Suprapubic skin (tissue), 4 donors: ENCODE measurements around the gene B3GNT3.

ENCODE experiments used
- CTCF ChIP-seq, 2 donors: fragments of 200-600 bp in 1 of 2; fragments of 450-650 bp in 1 of 2; sonication (generic) in 1 of 2; IDR thresholded peaks; one replicate each; pipeline ENCODE4 v1.5.1; 2016 to 2019; ENCODE audit warnings: antibody characterized with exemption in 2 of 2, mild to moderate bottlenecking in 1 of 2, moderate library complexity in 1 of 2
- EP300 ChIP-seq: sonication (generic); formaldehyde crosslinking; IDR thresholded peaks from one replicate; pipeline ENCODE4 v1.6.1; 2017; ENCODE audit warnings: antibody characterized with exemption
- POLR2A ChIP-seq, 2 donors: fragments of 450-650 bp; IDR thresholded peaks; one replicate each; pipeline ENCODE4 v1.6.1; 2017; ENCODE audit warnings: antibody characterized with exemption in 2 of 2, mild to moderate bottlenecking in 2 of 2, moderate library complexity in 2 of 2
- POLR2AphosphoS5 ChIP-seq, 3 donors: sonication (generic); formaldehyde crosslinking; IDR thresholded peaks; one replicate each; pipeline ENCODE4 v1.6.1; 2017; ENCODE audit warnings: antibody characterized with exemption in 3 of 3

- no peak for TF ChIP-seq CTCF (IDR thresholded peaks at IDR 0.05)
- TF ChIP-seq POLR2A (IDR thresholded peaks at IDR 0.05), result no peak
- no peak for TF ChIP-seq EP300
- TF ChIP-seq POLR2AphosphoS5 (IDR thresholded peaks at IDR 0.05), result no peak
Measured at GRCh38 chr19:17830567-17831418, 35.9 kb downstream of the B3GNT3 start.
